Heart right ventricle (tissue), 16 donors: ENCODE data around the gene ETNK2. TPM values are rescaled to one million over a fixed set of nuclear protein-coding genes. Genes with fewer than 3 reads are reported as not detected.

Experiments used
- ATAC-seq, 8 donors: fragments of 200-7000 bp; cut with Tn5 transposase; one replicate each; pipeline ENCODE4 v1.9.1; 2020; ENCODE audit warnings: mild to moderate bottlenecking in 8 of 8, moderate library complexity in 8 of 8, moderate number of reproducible peaks in 1 of 8
- DNase-seq, 2 donors: peaks; one replicate each; pipeline ENCODE4 v3.0.0-alpha.2; 2020
- H3K27ac ChIP-seq, 10 donors: fragments of 200-600 bp; sonication (generic) in 2 of 10; one replicate each; pipeline versions ENCODE4 v1.5.0 to v1.8.0; 2020 to 2022; ENCODE audit warnings: mild to moderate bottlenecking in 3 of 10
- H3K27me3 ChIP-seq, 7 donors: fragments of 200-600 bp; one replicate each; pipeline ENCODE4 v1.8.0; 2021 to 2022; ENCODE audit warnings: mild to moderate bottlenecking in 2 of 7
- H3K36me3 ChIP-seq, 9 donors: fragments of 200-600 bp; sonication (generic) in 1 of 9; one replicate each; pipeline versions ENCODE4 v1.5.0 to v1.8.0; 2020 to 2022; ENCODE audit warnings: mild to moderate bottlenecking in 2 of 9
- H3K4me1 ChIP-seq, 9 donors: fragments of 200-600 bp; sonication (generic) in 1 of 9; one replicate each; pipeline versions ENCODE4 v1.5.0 to v1.8.0; 2020 to 2022; ENCODE audit warnings: mild to moderate bottlenecking in 4 of 9
- H3K4me3 ChIP-seq, 10 donors: fragments of 200-600 bp; sonication (generic) in 2 of 10; one replicate each; pipeline versions ENCODE4 v1.5.0 to v1.8.0; 2020 to 2022; ENCODE audit warnings: mild to moderate bottlenecking in 7 of 10, moderate library complexity in 2 of 10
- H3K9me3 ChIP-seq, 11 donors: fragments of 200-600 bp in 10 of 11; sonication (generic) in 2 of 11; one replicate each; pipeline versions ENCODE4 v1.5.0 to v1.8.0; 2013 to 2022; ENCODE audit warnings: mild to moderate bottlenecking in 2 of 11, control low read depth in 1 of 11, moderate library complexity in 1 of 11
- CTCF ChIP-seq, 9 donors: fragments of 200-600 bp; sonication (generic) in 2 of 9; IDR thresholded peaks; one replicate each; pipeline versions ENCODE4 v1.5.0 to v1.8.0; 2021 to 2022; ENCODE audit warnings: antibody characterized with exemption in 9 of 9, mild to moderate bottlenecking in 5 of 9, moderate library complexity in 1 of 9
- WGBS, 2 donors: extraction: QIAGEN DNeasy Blood & Tissue Kit; methylation state at CpG; one replicate each; pipeline ENCODE4 v1.1.7; 2013; ENCODE audit warnings: inconsistent platforms in 1 of 2; 5-methylcytosine and 5-hydroxymethylcytosine counted together
- intact Hi-C, 10 donors: fragments of 100-400 bp; cut with DNase I; formaldehyde crosslinking; loops; one replicate each; pipeline versions ENCODE4 v1.11.1 to v1.14.2; 2022
- polyA plus RNA-seq, 2 donors: library from polyadenylated mRNA; stranded (reverse); fragments of 200-250 nt; gene quantifications; one replicate each; pipeline ENCODE4 v1.2.3, GENCODE V29; 2013
- total RNA-seq, 10 donors: library from RNA; stranded (reverse); fragmentation: NEBNext Ultra II Directional in 3 of 10; extraction: Animal tissue kit (Norgen Biotek cat#: 25700) in 3 of 10; gene quantifications; one replicate each; pipeline versions ENCODE4 v1.2.1 to v1.2.4, GENCODE V29; 2021 to 2023
- donor health status: Arrhythmogenic right ventricular cardiomyopathy.
- donor health status: ischemic (EF 13 %, LVEDD 7.1; RV severe dilation, severe dysfunction).
- donor health status: healthy with polysubstance abuse.
- donor health status: DM: no; HTN: yes; CAD: no.
- donor health status: DM: no; HTN: no; CAD: no.
- donor health status: ischemic (EF 25% LVEDD 6.9; RV normal size, moderate dysfunction).
- donor health status: ischemic (EF 25% LVEDD 5.7; RV mildly dilated, moderate dysfunction).
- donor health status: healthy.
- donor health status: DM: yes; HTN: yes; CAD: no.
- donor health status: Ischemic cardiomyopathy.
- donor health status: ischemic (EF 35%, LVEDD 5.7; RV mildly dilated, moderate dysfunction).
- donor health status: nonischemic (EF 11% LVEDD 7.7; RV severe dilation, severe dysfunction).
- donor health status: DM: yes; HTN: yes; CAD: no.
- donor health status: PGD.
- donor health status: ischemic (EF 29% LVEDD 5.4; RV normal size, mild dysfunction).
- donor health status: nonischemic (EF 23%, LVEDD 6.1; RV moderate dilation, normal function).

Gene ETNK2
- total and polyA plus RNA-seq, 12 donors = 0.47 to 5.2 (median 2.3) TPM

- intact Hi-C loops = no loop called here
- no peak for DNase-seq
- H3K9me3 ChIP-seq = no peaks in the 10 kb centered on the region
- no peak overlapping the region for H3K27ac ChIP-seq
- no peaks in the 10 kb centered on the region for H3K4me1 ChIP-seq
- ATAC-seq = no peak
- TF ChIP-seq CTCF (IDR thresholded peaks at IDR 0.05) = no peak
- H3K36me3 ChIP-seq = peaks cover 0 to 20% (median 0%) of the 10 kb centered on the region in 9 donors
- H3K4me3 ChIP-seq = no peak overlapping the region
- H3K27me3 ChIP-seq = no peaks in the 10 kb centered on the region
- WGBS, 2 donors = 69 to 76% methylated on average over 2 of the region's 2 CpGs
These were observed 15.0 kb downstream of the ETNK2 start for GRCh38 chr1:204136814-204137213.

DNA sequence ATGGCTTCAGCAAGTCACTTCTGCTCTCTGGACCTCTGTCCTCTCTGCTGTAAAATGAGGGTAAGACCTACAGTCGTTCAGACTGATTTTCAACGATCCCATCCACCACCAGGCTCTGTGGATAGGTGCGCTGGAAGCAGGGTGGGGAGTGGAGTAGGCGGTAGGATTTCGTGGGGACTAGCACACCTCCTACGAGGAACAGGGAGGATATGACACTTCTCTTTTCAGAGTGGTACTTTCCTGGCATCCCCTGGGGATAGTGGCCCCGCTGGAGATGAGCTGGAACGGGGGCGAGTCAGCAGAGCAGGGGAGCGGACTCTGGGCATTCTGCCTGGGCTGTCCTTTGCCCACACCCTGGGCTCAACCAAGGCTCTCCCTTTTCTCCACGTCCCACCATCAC, 17.7 kb downstream of the ETNK2 start:
- 82 to 88% methylated on average over 11 of the region's 11 CpGs for WGBS, 2 donors
- no peaks in the 10 kb centered on the region for H3K27me3 ChIP-seq
- H3K4me1 ChIP-seq = peaks cover 0 to 18% (median 6%) of the 10 kb centered on the region in 9 donors
- H3K27ac ChIP-seq = no peak overlapping the region
- no peaks in the 10 kb centered on the region for H3K9me3 ChIP-seq
- no peak for ATAC-seq
- H3K4me3 ChIP-seq = no peak overlapping the region
- intact Hi-C loops = no loop called here
- peaks cover 0 to 12% (median 0%) of the 10 kb centered on the region in 9 donors for H3K36me3 ChIP-seq
- DNase-seq = no peak
- no peak for TF ChIP-seq CTCF (IDR thresholded peaks at IDR 0.05)

DNA sequence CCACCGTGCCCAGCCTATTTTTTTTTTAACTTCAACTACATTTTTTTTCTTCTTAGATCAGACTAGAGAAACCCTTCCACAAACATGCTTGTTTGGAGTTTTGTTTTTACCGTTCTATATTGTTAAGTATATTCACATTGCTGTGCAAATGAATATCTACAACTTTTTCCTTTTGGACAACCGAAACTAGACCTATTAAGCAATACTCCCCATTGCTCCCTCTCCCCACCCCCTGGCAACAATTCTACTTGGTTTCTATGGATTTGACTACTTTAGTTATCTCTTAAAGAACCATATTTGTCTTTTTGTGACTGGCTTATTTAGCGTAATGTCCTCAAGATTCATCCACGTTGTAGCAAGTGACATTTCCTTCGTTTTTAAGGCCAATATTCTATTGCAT, 19.1 kb downstream of the ETNK2 start:
- no peak overlapping the region for H3K4me3 ChIP-seq
- no peak for ATAC-seq
- 81 to 86% methylated on average over 6 of the region's 6 CpGs for WGBS, 2 donors

DNA sequence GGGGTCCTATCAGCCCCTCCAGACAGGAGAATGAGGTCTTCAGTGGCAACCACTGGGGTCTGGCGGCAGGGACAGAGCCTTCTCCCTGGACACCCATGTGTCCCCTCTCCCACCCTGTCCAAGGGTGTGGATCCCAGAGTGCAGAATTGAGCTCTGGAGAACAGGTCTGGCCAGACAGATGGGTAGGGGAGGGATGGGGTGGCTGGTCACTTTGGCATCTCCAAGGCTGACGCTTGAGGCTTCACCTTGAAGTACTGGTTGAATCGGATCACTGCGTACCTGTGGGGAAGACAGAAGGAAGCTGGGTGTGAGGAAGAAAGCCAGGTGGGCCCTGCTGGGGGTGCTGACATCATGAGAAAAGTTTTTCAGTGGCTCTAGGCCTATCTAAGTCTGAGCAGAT, 19.9 kb downstream of the ETNK2 start:
- DNase-seq = no peak
- TF ChIP-seq CTCF (IDR thresholded peaks at IDR 0.05) = no peak
- no peak for ATAC-seq
- intact Hi-C loops = no loop called here
- WGBS, 2 donors = 88 to 90% methylated on average over 4 of the region's 4 CpGs
- peak overlapping the region in 1 of 10 donors; percentile 64 for H3K27ac ChIP-seq
- H3K4me3 ChIP-seq = no peak overlapping the region
- H3K4me1 ChIP-seq = peaks cover 6 to 37% (median 22%) of the 10 kb centered on the region in 9 donors
- no peaks in the 10 kb centered on the region for H3K9me3 ChIP-seq
- no peaks in the 10 kb centered on the region for H3K27me3 ChIP-seq
- H3K36me3 ChIP-seq = peaks cover 0 to 12% (median 0%) of the 10 kb centered on the region in 9 donors

More for the DNA sequence above, 19.1 kb downstream of the ETNK2 start:
- H3K9me3 ChIP-seq = no peaks in the 10 kb centered on the region
- no peak for DNase-seq
- TF ChIP-seq CTCF (IDR thresholded peaks at IDR 0.05) = no peak
- H3K4me1 ChIP-seq = peaks cover 0 to 30% (median 15%) of the 10 kb centered on the region in 9 donors
- intact Hi-C loops = no loop called here
- H3K36me3 ChIP-seq = peaks cover 0 to 12% (median 0%) of the 10 kb centered on the region in 9 donors
- no peak overlapping the region for H3K27ac ChIP-seq
- no peaks in the 10 kb centered on the region for H3K27me3 ChIP-seq
